HepG2 (cell line): ENCODE data around the gene ETHE1. TPM values are rescaled to one million over a fixed set of nuclear protein-coding genes. Genes with fewer than 3 reads are reported as not detected.

Experiments
- ATAC-seq: fragments of 200-7000 bp; cut with Tn5 transposase; 3 replicates; pipeline ENCODE4 v1.9.1; 2020; ENCODE audit warnings: mild to moderate bottlenecking, moderate library complexity
- BruUV-seq: library from RNA; stranded (reverse); fragments of 400-500 nt; replicated peaks from 2 replicates; lab custom pipeline; 2021; lab: Mats Ljungman, UMichigan
- CTCF ChIA-PET: fragments of 300-600 bp; formaldehyde crosslinking; extraction: SDS; loops from one replicate; lab custom pipeline; 2021; ENCODE audit warnings: low total read pairs, inconsistent platforms, low intra/inter-chr PET ratio; lab: Yijun Ruan, JAX
- POLR2A ChIA-PET: fragments of 350-600 bp; sonication (Branson Sonifier 250); formaldehyde crosslinking; loops from one replicate; lab custom pipeline; 2020; ENCODE audit warnings: antibody characterized with exemption, inconsistent platforms; lab: Yijun Ruan, JAX
- DNase-seq: peaks from one replicate; pipeline ENCODE4 v3.0.0-alpha.2; 2015; ENCODE audit warnings: low spot score
- FAIRE-seq: peaks from 3 replicates; lab custom pipeline; 2011; peaks lifted over from hg19 to GRCh38; lab: Jason Lieb, UNC
- H2AFZ ChIP-seq: one replicate; pipeline ENCODE4 v1.6.1; 2011; ENCODE audit warnings: low read length, inconsistent platforms
- H3K27ac ChIP-seq: fragments of 300-600 bp; 3 replicates; pipeline ENCODE4 v1.8.0; 2011; ENCODE audit warnings: mixed run types, mild to moderate bottlenecking, mixed read lengths, low read length, inconsistent platforms; ENCODE audit not compliant: insufficient read depth; ENCODE audit errors: extremely low read length
- H3K27me3 ChIP-seq, 2 experiments: fragments of 200-600 bp in 1 of 2; 2 replicates in 1 of 2; 3 replicates in 1 of 2; pipeline versions ENCODE4 v1.6.0 to v1.8.0; 2011; ENCODE audit warnings: low read length in 2 of 2, mild to moderate bottlenecking in 2 of 2, moderate library complexity in 2 of 2, inconsistent platforms in 1 of 2; ENCODE audit not compliant: insufficient read depth in 2 of 2, control insufficient read depth in 1 of 2
- H3K36me3 ChIP-seq, 2 experiments: fragments of 200-600 bp in 1 of 2; replicated peaks in 1 of 2; 2 replicates in 1 of 2; 3 replicates in 1 of 2; pipeline versions ENCODE4 v1.5.1 to v1.8.0; 2011; ENCODE audit warnings: low read length in 2 of 2, inconsistent platforms in 1 of 2; ENCODE audit not compliant: insufficient read depth in 2 of 2, control insufficient read depth in 1 of 2
- H3K4me1 ChIP-seq: 2 replicates; pipeline ENCODE4 v1.5.1; 2012; ENCODE audit warnings: low read length, inconsistent platforms; ENCODE audit not compliant: insufficient read depth
- H3K4me2 ChIP-seq: 2 replicates; pipeline ENCODE4 v1.6.0; 2011; ENCODE audit warnings: low read depth, low read length, inconsistent platforms
- H3K4me3 ChIP-seq, 3 experiments: fragments of 200-600 bp in 1 of 3; sonication (generic), shearing (Covaris generic) in 1 of 3; replicated peaks in 1 of 3; 2 replicates each; pipeline ENCODE4 v1.5.1; 2011 to 2016; ENCODE audit warnings: low read length in 3 of 3, inconsistent platforms in 2 of 3, low read depth in 2 of 3, mild to moderate bottlenecking in 2 of 3, control low read depth in 1 of 3, mixed read lengths in 1 of 3; ENCODE audit not compliant: insufficient read depth in 1 of 3
- H3K79me2 ChIP-seq: one replicate; pipeline ENCODE4 v1.6.1; 2011; ENCODE audit warnings: low read length, inconsistent platforms; ENCODE audit not compliant: insufficient read depth
- H3K9ac ChIP-seq: 2 replicates; pipeline ENCODE4 v1.6.0; 2011; ENCODE audit warnings: mild to moderate bottlenecking, low read depth, low read length, inconsistent platforms; ENCODE audit not compliant: insufficient read depth
- H3K9me3 ChIP-seq: 2 replicates; pipeline ENCODE4 v1.5.1; 2012; ENCODE audit warnings: mild to moderate bottlenecking, low read length
- H4K20me1 ChIP-seq: 2 replicates; pipeline ENCODE4 v1.6.0; 2011; ENCODE audit warnings: inconsistent platforms, mild to moderate bottlenecking, low read length, moderate library complexity; ENCODE audit not compliant: insufficient read depth
- CREM ChIP-seq, 2 experiments: sonication (generic) in 1 of 2; formaldehyde crosslinking in 1 of 2; IDR thresholded peaks; 2 replicates each; pipeline versions ENCODE4 v1.4.0 to v1.6.1; 2016 to 2020; ENCODE audit warnings: antibody characterized with exemption in 1 of 2, mild to moderate bottlenecking in 1 of 2, missing genetic modification reagents in 1 of 2
- EP300 ChIP-seq, 3 experiments: sonication (generic) in 1 of 3; formaldehyde crosslinking in 1 of 3; IDR thresholded peaks; 2 replicates each; pipeline versions ENCODE4 v1.5.1 to v1.6.1; 2011 to 2020; ENCODE audit warnings: low read depth in 2 of 3, low read length in 2 of 3, borderline replicate concordance in 1 of 3, improper control_type of control experiment in 1 of 3, mild to moderate bottlenecking in 1 of 3, missing genetic modification reagents in 1 of 3, moderate library complexity in 1 of 3
- NFYC ChIP-seq: IDR thresholded peaks from 2 replicates; pipeline ENCODE4 v1.6.1; 2016; ENCODE audit warnings: missing genetic modification reagents, missing compliant biosample characterization
- POLR2AphosphoS5 ChIP-seq: IDR thresholded peaks from 2 replicates; pipeline ENCODE4 v1.6.1; 2012; ENCODE audit warnings: low read depth, low read length
- SYNCRIP ChIP-seq: fragments of 200-400 bp; formaldehyde crosslinking; IDR thresholded peaks from 2 replicates; pipeline ENCODE4 v1.6.1; 2018; ENCODE audit warnings: mild to moderate bottlenecking, low read depth, low read length; ENCODE audit not compliant: insufficient read depth
- TSC22D2 ChIP-seq: sonication (generic); formaldehyde crosslinking; IDR thresholded peaks from 2 replicates; pipeline ENCODE4 v1.5.1; 2020; ENCODE audit warnings: missing genetic modification reagents, mild to moderate bottlenecking, borderline replicate concordance
- ZBTB21 ChIP-seq: sonication (generic); formaldehyde crosslinking; IDR thresholded peaks from 2 replicates; pipeline ENCODE4 v1.4.0; 2020; ENCODE audit warnings: missing genetic modification reagents
- ZKSCAN8 ChIP-seq: IDR thresholded peaks from 2 replicates; pipeline ENCODE4 v1.6.1; 2016; ENCODE audit warnings: borderline replicate concordance, missing genetic modification reagents, missing compliant biosample characterization
- ZMAT3 ChIP-seq: sonication (generic); formaldehyde crosslinking; conservative IDR thresholded peaks from 2 replicates; pipeline ENCODE4 v1.7.0; 2021; ENCODE audit warnings: missing genetic modification reagents
- WGBS: methylation state at CpG from one replicate; pipeline ENCODE4 v1.1.6; 2017; ENCODE audit warnings: low lambda C conversion rate; 5-methylcytosine and 5-hydroxymethylcytosine counted together
- in situ Hi-C: cut with HindIII; loops from 2 replicates; pipeline ENCODE4 v1.10.0; 2017; ENCODE audit warnings: low pct_unique_long_range_greater_than_20kb; ENCODE audit not compliant: extremely low pct_ligation_motif_present
- intact Hi-C: fragments of 100-400 bp; cut with micrococcal nuclease; formaldehyde crosslinking; loops from one replicate; pipeline ENCODE4 v1.10.0; 2022; ENCODE audit not compliant: unreplicated experiment
- polyA plus RNA-seq, 8 experiments: library from polyadenylated mRNA; depleted of rRNA in 3 of 8; stranded (reverse) in 7 of 8; unstranded in 1 of 8; fragments of >200 nt; fragmentation: Illumina TruSeq in 4 of 8; extraction: Trizol in 4 of 8; gene quantifications; 2 replicates each; pipeline versions ENCODE4 v1.2.1 to v1.2.3, GENCODE V29; 2011 to 2016; ENCODE audit warnings: low read depth in 4 of 8, missing spikeins in 1 of 8, mixed read lengths in 1 of 8; ENCODE audit not compliant: insufficient read depth in 1 of 8
- total RNA-seq, 5 experiments: library from RNA; depleted of rRNA; stranded (reverse); fragments of >200 nt; fragmentation: Illumina TruSeq; extraction: Trizol; gene quantifications; 2 replicates each; pipeline ENCODE4 v1.2.3, GENCODE V29; 2016; ENCODE audit warnings: low read depth in 1 of 5
- TF ChIP-seq, protein P1 (sequence below): sonication (generic); formaldehyde crosslinking; conservative IDR thresholded peaks from 2 replicates; pipeline ENCODE4 v1.8.1; 2023; ENCODE audit warnings: missing genetic modification reagents
- TF ChIP-seq, protein P2 (sequence below): sonication (generic); formaldehyde crosslinking; IDR thresholded peaks from 2 replicates; pipeline ENCODE4 v1.4.0; 2020; ENCODE audit warnings: mild to moderate bottlenecking, missing genetic modification reagents, borderline replicate concordance
- TF ChIP-seq, protein P3 (sequence below): IDR thresholded peaks from 2 replicates; pipeline ENCODE4 v1.6.1; 2012; ENCODE audit warnings: inconsistent platforms

ETHE1 gene
- total and polyA plus RNA-seq, 2 of the 13 experiments (the other 11 are each of a cell fraction or from before 2014, with no cell fraction given) = 32.5 to 58.4 TPM

GRCh38 chr19:43575955-43576878, 49.2 kb upstream of the ETHE1 start (continued):
- TF ChIP-seq, protein P1, sequence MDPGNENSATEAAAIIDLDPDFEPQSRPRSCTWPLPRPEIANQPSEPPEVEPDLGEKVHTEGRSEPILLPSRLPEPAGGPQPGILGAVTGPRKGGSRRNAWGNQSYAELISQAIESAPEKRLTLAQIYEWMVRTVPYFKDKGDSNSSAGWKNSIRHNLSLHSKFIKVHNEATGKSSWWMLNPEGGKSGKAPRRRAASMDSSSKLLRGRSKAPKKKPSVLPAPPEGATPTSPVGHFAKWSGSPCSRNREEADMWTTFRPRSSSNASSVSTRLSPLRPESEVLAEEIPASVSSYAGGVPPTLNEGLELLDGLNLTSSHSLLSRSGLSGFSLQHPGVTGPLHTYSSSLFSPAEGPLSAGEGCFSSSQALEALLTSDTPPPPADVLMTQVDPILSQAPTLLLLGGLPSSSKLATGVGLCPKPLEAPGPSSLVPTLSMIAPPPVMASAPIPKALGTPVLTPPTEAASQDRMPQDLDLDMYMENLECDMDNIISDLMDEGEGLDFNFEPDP (CRISPR knock-in tag) = 0 out of 2 replicates have a peak, but pooled peaks have one; percentile 54
- no peak for TF ChIP-seq SYNCRIP

- CTCF ChIA-PET = no interaction called here
- POLR2A ChIA-PET = interaction anchor here (1.4 to 1.8 kb wide), 2 partner anchors 20 to 21 kb away, joined by 3 to 6 read pairs; partner anchors contain the start of genes IRGQ and ZNF576
- TF ChIP-seq CREM (IDR thresholded peaks at IDR 0.05) = peak; percentile 78
- TF ChIP-seq CREM (CRISPR knock-in tag; IDR thresholded peaks at IDR 0.05) = no peak
- peak; percentile 69 for TF ChIP-seq NFYC (CRISPR knock-in tag)
- TF ChIP-seq, protein P2, sequence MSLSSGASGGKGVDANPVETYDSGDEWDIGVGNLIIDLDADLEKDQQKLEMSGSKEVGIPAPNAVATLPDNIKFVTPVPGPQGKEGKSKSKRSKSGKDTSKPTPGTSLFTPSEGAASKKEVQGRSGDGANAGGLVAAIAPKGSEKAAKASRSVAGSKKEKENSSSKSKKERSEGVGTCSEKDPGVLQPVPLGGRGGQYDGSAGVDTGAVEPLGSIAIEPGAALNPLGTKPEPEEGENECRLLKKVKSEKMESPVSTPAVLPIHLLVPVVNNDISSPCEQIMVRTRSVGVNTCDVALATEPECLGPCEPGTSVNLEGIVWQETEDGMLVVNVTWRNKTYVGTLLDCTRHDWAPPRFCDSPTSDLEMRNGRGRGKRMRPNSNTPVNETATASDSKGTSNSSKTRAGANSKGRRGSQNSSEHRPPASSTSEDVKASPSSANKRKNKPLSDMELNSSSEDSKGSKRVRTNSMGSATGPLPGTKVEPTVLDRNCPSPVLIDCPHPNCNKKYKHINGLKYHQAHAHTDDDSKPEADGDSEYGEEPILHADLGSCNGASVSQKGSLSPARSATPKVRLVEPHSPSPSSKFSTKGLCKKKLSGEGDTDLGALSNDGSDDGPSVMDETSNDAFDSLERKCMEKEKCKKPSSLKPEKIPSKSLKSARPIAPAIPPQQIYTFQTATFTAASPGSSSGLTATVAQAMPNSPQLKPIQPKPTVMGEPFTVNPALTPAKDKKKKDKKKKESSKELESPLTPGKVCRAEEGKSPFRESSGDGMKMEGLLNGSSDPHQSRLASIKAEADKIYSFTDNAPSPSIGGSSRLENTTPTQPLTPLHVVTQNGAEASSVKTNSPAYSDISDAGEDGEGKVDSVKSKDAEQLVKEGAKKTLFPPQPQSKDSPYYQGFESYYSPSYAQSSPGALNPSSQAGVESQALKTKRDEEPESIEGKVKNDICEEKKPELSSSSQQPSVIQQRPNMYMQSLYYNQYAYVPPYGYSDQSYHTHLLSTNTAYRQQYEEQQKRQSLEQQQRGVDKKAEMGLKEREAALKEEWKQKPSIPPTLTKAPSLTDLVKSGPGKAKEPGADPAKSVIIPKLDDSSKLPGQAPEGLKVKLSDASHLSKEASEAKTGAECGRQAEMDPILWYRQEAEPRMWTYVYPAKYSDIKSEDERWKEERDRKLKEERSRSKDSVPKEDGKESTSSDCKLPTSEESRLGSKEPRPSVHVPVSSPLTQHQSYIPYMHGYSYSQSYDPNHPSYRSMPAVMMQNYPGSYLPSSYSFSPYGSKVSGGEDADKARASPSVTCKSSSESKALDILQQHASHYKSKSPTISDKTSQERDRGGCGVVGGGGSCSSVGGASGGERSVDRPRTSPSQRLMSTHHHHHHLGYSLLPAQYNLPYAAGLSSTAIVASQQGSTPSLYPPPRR (CRISPR knock-in tag) = no peak
- TF ChIP-seq ZBTB21 = no peak
- TF ChIP-seq, protein P3, sequence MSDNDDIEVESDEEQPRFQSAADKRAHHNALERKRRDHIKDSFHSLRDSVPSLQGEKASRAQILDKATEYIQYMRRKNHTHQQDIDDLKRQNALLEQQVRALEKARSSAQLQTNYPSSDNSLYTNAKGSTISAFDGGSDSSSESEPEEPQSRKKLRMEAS = 0 out of 2 replicates have a peak, but pooled peaks have one; percentile 51
- TF ChIP-seq POLR2AphosphoS5 = peak; percentile 79
- no peak for TF ChIP-seq ZKSCAN8 (CRISPR knock-in tag)
- 0 out of 4 replicates have a peak, but pooled peaks of 1 of the 2 experiments have one; percentile 17 for TF ChIP-seq EP300 (IDR thresholded peaks at IDR 0.05; ENCODE audit: low read depth in 2 of 2, low read length in 2 of 2)
- TF ChIP-seq EP300 (CRISPR knock-in tag; IDR thresholded peaks at IDR 0.05; ENCODE audit: borderline replicate concordance) = no peak
- TF ChIP-seq ZMAT3 (CRISPR knock-in tag) = no peak
- no peak for TF ChIP-seq TSC22D2 (CRISPR knock-in tag)
Measured at GRCh38 chr19:43575156-43575950, 48.4 kb upstream of the ETHE1 start, which contains the start of the genes PINLYP and XRCC1. TSS of gene PINLYP (plus strand) at chr19:43575801. CDS start at chr19:43577192, 1,391 bp downstream. TSS of gene XRCC1 (minus strand) at chr19:43575527. CDS start at chr19:43575458, 69 bp downstream.

More at GRCh38 chr19:43575156-43575950, 48.4 kb upstream of the ETHE1 start, which contains the start of the genes PINLYP and XRCC1:
- ATAC-seq (peak; percentile 97), DNase-seq (peak; percentile 96), FAIRE-seq (peak; percentile 98)
- in situ Hi-C loops = no loop called here
- H2AFZ ChIP-seq = peak within 1 kb of the TSS; percentile 31
- peak within 1 kb of the TSS; percentile 93 for H3K4me2 ChIP-seq
- H3K4me1 ChIP-seq = peaks cover 19% of the 10 kb centered on the region; the same call in 1 of the 2 replicates
- H3K4me3 ChIP-seq = peak within 1 kb of the TSS; percentile 87 to 92 (median 89)
- intact Hi-C loops = loop anchor here (1.0 kb wide), 1 partner anchor 21 kb away; the partner anchor contains the start of genes IRGQ and ZNF576
- no peaks in the 10 kb centered on the region for H3K9me3 ChIP-seq
- peaks cover 0 to 1% of the 10 kb centered on the region in 2 experiments; a peak in 1 of 5 replicates for H3K36me3 ChIP-seq
- peaks cover 8% of the 10 kb centered on the region for H3K79me2 ChIP-seq
- H3K9ac ChIP-seq = peak within 1 kb of the TSS; percentile 88
- H3K27me3 ChIP-seq = no peaks in the 10 kb centered on the region; a peak in 1 of 5 replicates
- H4K20me1 ChIP-seq = no peaks in the 10 kb centered on the region
- under 1% methylated on average over 23 of the region's 51 CpGs for WGBS
- BruUV-seq = no TSS peak
- H3K27ac ChIP-seq = peak within 1 kb of the TSS; percentile 72
